GM19438 (cell line): ENCODE measurements around the gene SNRNP70.
"Not testable (repeated sequence)": the region's sequence is repeated elsewhere in the genome, so short reads cannot be mapped to it uniquely, and the experiment has no call there.

ENCODE experiments used
- ATAC-seq: cut with Tn5 transposase; IDR thresholded peaks from one replicate; pipeline ENCODE4 v1.9.1; 2021; ENCODE audit warnings: low read depth; ENCODE audit not compliant: unreplicated experiment

SNRNP70 gene

DNA sequence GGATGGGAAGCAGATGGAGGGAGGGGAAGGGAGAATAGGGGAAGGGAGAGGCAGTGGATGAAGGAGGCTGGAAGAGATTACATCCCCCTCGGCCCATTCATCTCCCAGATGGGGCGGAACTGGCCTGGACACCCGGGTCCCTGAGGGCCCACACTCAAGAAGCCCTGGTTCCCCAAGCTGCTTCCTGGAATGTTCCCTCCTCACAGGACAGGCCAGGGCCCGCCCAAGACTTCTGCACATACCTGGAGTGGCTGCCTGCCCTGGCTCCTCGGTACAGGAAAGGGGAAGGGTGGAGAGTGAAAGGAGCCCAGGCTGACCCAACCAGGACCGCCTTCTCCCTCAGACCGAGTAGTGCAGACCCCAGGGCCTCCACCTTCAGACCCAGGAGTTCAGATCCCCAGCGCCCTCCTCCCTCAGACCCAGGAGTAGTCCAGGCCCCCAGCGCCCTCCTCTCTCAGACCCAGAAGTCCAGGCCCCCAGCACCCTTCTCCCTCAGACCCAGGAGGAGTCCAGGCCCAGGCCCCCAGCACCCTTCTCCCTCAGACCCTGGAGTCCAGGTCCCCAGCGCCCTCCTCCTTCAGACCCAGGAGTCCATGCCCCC lies 21.1 kb upstream of the SNRNP70 start:
- no peak for ATAC-seq

DNA sequence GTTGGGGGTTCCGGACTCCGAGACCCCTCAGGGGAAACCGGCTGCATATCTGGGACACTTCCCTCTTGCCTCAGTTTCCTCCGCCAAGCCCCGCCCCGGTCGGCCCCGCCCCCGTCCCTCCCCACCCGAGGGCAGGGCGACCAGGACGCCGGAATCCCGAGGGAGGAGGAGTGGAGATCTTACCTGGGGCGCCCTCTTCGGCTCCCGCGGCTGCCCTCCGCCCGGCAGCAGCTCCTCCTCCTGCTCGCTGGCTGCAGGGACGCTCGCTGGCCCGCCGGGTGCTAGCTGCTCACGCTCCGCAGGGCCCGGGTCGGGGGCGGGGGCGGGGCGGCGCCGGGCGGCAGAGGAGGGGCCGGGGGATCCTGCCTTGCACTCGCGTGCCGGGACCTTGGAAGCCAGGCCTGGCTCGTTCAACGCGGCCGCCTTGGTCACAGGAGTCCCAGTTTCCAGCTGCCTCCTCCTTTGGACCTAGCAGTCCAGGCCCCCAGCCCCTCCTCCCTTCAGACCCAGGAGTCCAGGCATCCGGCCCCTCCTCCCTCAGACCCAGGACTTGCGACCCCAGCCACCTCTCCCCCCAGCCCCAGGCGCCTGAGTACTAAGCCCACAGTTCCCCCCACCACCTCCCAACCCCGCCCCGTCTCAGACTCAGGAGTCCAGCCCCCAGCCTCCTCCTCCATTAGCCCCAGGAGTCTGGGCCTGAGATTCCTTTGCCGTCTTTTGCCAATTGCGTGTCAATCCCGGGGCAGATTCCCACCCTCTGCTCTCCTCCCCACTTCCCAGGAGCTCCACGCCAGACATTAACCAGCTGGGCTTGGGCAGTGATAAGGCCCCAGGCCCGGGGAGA lies 20.3 kb upstream of the SNRNP70 start, which contains the start of gene NTF4:
Gene NTF4, minus strand, starts transcription at position 51 of the 844 bp plus-strand sequence. CDS start 2,821 bp downstream, outside the sequence.
- no peak for ATAC-seq

- ATAC-seq = no peak
Observed at GRCh38 chr19:49065905-49066512, 19.2 kb upstream of the SNRNP70 start.

DNA sequence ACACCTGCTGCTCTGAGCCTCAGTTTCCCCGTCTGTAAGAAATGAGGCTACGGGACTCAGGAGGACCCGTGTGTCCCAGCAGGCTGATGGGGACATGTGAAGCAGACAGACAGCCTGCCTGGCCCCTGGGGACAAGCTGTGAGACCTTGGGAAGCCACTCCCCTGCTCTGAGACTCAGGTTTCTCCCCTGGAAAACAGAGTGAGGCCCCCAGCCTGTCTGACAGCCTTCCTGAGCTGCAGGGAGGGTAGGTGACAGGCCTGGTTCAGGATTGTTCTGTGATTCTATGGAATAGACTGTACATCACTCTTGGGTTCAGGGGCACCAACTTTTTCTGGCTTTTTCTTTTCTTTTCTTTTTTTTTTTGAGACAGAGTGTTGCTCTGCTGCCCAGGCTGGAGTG lies 17.7 kb upstream of the SNRNP70 start:
- no peak for ATAC-seq

DNA sequence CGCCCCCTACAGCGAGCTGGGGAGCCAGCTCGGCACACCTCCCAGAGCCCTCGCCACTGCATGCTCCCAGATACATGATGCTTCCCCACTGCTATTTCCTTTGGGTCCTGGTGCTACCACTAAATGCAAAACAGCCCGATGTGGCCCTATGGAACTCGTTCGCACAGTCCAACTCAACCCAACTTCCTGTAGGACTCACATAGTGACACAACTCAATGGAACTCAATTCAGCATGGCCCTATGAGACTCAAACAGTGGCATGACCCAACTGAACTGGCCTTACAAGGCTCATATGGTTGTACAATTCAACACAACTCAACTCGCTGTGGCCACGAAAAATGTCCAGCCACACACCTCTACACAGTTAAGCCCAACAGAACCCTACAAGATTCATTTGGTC lies 16.2 kb upstream of the SNRNP70 start:
- no peak for ATAC-seq

DNA sequence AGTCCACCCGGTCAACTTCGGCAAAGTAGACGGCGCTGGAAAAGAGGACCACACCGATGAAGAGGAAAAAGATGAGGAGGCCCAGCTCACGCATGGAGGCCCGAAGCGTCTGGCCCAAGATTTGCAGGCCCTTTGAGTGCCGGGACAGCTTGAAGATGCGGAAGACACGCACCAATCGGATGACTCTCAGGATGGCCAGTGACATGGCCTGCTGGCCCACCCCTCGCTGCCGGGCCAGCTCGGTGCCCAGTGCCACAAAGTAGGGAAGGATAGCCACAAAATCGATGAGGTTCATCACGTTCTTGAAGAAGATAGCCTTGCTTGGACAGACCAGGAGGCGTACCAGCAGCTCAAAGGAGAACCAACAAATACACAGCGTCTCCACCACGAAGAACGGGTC lies 14.8 kb upstream of the SNRNP70 start:
- no peak for ATAC-seq

DNA sequence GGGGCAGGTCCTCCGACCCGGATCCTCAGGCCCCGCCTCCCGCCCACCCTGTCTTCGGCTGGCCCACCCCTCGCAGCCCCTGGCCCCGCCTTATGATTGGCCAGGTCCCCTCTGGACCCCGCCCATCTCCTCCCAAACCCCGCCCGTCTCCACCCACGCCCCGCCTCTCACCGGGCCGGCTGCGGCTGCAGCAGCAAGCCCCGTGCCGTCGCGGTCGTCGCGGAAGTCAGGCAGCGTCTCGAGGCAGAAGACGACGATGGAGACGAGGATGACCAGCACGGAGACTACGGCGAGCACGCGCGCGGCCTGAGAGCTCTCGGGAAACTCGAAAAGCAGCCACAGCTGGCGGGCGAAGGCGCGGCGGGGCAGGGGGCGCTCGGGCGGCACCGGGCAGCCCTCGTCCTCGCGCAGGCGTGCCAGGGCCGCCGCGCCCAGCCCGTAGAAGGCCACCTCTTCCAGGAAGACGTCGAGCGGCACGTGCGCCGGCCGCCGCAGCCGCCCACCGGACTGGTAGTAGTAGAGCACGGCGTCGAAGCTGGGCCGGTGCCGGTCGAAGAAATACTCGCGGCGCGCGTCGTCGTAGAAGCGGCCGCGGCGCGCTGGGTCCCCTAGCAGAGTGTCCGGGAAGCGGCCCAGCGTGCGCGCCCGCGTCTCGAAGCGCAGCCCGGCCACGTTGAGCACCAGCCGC lies 13.2 kb upstream of the SNRNP70 start:
- ATAC-seq = no peak

DNA sequence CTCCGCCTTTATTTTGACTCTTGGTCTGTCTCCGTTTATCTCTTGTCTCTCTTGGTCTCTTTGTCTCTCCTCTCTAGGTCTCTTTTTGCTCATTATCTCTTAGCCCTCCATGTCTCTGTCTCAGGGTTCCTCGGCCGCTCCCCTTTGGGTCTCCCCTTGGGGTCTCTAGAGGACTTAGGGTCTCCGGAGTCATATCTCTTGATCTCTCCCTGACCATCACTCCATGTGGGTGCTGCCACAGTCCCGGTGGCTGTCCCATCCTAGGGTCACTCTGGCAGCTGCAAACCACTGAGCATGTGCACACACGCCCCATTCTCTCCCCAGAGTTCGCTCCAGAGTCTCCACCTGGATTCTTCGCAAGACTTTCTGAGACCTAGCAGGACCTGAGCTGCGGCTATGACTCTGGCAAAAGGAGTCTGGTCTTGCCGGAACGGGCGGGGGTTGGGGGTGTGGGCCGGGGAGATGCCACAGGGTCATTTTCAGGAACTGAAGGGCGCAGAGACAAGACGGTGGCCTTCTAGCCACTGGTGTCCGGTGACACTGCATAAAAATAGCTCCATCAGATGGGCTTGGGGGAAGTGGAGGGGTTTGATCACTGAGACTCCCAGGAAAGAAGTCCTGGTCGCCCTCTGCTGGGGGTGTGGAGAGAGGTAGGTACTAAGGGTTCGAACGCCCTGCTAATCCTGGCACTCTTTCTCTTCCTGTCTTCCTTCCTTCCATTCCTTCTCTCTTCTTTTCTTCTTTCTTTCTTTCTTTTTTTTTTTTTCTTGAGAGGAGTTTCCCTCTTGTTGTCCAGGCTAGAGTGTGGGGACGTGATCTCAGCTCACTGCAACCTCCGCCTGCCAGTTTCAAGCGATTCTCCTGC lies 11.5 kb upstream of the SNRNP70 start:
- no peak for ATAC-seq

DNA sequence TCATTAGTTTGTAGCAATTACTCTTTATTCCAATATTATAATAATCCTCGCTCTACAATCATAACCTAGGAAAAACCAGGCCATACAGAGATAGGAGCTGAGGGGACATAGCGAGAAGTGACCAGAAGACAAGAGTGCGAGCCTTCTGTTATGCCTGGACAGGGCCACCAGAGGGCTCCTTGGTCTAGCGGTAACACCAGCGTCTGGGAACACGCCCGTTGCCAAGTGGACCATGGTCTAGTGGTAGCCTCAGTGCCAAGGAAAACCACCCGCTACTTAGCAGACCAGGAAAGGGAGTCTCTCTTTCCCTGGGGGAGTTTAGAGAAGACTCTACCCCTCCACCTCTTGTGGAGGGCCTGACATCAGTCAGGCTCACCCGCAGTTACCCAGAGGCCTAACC lies 10.4 kb upstream of the SNRNP70 start:
- not testable (repeated sequence) for ATAC-seq

GRCh38 chr19:49080392-49080791 lies 4.9 kb upstream of the SNRNP70 start:
- ATAC-seq = no peak

GRCh38 chr19:49081273-49081672 lies 4.0 kb upstream of the SNRNP70 start:
- ATAC-seq = no peak

DNA sequence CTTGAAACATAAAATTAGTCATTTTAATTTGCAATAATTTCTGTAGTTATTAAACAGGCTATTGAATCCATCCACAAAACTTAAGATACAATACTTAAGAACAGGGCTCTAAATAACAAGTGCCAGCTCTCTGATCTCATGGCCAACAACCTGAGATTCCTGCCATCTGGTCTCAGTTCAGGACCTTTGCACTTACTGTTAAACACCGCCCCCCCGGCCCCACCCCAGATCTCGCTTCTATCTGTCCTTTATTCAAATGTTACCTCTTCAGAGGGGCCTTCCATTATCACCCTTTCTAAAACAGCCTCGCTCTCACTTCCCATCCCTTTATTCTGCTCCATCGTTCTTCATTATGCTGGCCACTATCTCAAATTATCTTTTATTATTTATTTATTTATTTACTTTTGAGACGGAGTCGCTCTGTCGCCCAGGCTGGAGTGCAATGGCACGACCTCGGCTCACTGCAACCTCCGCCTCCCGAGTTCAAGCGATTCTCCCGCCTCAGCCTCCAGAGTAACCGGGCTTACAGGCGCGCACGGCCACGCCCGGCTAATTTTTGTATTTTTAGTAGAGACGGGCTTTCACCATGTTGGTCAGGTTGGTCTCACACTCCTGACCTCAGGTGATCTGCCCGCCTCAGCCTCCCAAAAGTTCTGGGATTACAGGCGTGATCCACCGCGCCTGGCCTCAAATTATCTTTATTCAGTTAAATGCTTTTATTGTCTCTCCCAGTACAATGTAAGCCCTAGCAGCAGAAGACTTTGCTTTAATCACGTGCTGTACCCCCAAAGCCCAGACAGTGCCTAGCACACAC lies 838 bp upstream of the SNRNP70 start:
- ATAC-seq = no peak

DNA sequence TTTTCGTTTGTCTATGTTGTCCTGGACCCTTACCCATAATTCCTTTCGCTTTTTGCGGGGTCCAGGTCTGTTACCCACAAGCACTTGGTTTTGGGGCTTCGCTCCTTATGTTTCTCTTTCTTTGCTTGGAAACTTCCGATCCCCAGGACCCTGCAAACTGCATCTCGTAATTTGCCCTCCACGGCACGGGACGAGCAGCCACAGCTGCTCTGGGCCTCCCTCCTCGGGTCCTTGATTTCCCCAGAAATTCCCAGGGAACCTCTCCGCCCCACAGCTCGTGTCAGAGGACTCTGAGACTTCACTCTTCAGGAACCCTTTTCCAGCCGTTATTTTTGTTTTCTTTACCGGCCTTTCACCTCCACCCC lies 599 bp downstream of the SNRNP70 start:
- no peak for ATAC-seq

DNA sequence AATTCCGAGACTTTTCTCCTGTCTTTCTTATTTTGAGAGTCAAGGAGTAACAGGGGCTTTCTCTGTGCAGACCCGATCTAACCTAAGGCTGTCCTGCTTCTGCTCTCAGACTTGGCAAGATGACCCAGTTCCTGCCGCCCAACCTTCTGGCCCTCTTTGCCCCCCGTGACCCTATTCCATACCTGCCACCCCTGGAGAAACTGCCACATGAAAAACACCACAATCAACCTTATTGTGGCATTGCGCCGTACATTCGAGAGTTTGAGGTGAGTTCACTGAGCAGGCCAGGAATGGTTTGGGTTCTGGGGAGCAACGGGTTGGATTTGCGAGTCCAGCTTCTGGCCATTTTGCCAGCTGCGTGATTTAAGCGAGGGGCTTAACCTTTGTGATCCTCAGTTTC lies 1.0 kb downstream of the SNRNP70 start:
- no peak for ATAC-seq

DNA sequence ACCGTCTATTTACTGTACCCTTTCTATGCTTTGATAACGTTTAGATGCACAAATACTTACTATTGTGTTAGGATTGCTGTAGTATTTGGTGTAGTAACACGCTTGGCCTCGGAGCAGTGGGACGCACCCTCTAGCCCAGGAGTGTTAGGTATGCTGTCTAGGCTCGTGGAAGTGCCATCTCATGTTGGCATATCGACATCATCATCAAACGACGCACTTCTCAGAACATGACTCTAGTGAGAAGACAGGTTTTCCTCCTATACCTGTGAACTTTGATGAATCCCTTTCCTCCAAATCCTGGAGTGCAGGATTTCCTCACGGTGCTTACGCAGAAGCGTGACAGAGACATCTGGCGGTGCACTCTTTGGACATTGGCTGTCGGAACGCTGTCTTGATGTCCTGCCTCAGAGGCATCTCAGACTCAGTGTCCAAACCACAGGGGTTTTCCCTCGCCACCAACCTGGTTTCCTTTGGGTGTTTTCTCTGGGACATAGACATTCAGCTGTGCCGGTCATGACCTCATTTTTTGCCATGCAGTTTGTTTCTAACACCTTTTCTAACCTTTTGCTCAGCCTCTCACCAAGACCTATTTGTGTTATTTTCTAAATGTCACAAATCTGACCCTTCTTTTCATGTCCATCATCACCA lies 6.3 kb downstream of the SNRNP70 start:
- ATAC-seq = no peak

DNA sequence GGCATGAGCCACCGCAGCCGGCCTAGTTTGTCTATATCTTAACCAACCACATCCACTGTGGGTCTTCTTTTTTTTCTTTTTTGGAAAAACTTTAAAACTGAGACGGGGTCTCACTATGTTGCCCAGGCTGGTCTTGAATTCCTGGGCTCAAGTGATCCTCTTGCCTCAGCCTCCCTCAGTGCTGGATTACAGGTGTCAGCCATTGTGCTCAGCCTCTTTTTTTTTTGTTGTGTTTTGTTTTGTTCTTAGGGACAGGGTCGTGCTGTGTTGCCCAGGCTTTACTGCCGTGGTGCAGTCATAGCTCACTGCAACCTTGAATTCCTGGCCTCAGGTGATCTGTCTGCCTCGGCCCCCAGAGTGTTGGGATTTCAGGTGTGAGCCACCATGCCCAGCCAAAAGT lies 7.4 kb downstream of the SNRNP70 start:
- ATAC-seq = no peak

DNA sequence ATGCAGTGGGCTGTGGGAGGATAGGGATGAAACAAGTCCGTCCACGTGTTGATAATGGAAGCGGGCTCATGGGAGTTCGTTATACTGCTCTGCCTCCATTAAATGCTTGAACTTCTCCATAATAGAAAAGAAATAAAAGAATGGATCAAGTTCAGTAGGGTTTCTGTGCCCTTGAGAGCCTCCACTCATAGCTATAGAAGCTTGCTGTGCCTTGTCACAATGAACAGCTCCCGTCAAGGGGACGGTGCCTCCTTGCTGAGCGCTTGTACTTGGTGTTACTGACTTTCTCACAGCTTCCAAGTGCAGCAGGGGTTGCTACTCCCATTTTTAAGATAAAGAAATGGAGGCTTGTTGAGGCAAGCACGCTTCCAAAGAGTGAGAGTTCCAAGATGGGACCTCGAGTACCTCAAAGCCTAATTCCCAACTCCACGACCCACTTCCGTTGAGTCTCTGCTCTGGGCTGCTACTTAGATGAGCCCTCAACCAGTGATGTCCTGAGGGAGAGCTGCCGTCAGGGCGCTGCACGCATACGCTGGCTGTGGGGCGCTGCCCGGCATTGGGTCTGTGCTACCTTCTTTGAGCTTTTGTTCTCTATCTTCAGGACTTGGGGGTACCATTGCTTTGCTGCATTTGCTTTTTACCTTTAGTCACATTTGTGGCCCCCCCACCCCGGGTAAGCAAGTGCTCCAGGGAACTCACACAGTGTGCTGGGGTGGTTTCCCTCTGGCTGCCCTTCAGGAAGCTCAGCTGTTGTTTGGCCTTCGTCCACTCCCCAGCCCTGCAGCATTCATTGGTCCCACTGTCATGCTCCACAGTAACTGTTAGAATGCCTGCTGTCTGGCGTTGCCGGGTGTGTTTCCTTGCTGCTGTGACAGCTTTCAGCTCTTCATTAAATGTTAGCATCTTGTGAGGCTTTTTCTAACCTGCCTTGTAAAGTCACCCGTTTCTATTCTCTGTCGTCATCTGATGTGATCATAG lies 9.5 kb downstream of the SNRNP70 start:
- no peak for ATAC-seq
